Memory B cell (primary cell): ENCODE results near the gene COL28A1.

Experiments
- ATAC-seq: fragments of 150-1000 bp; cut with Tn5 transposase; 2 replicates; pipeline ENCODE4 v1.10.0; 2021; ENCODE audit warnings: low read depth, mild to moderate bottlenecking, moderate library complexity
- DNase-seq, 2 donors: peaks; one replicate each; pipeline ENCODE4 v3.0.0; 2022; ENCODE audit warnings: low spot score in 2 of 2
- H3K27ac Mint-ChIP-seq: one replicate; pipeline ENCODE4 v1.8.0; 2022; ENCODE audit warnings: mild to moderate bottlenecking, moderate library complexity, mixed read lengths
- H3K27me3 Mint-ChIP-seq: one replicate; pipeline ENCODE4 v1.8.0; 2022; ENCODE audit warnings: mixed read lengths
- H3K36me3 Mint-ChIP-seq: one replicate; pipeline ENCODE4 v1.8.0; 2022; ENCODE audit warnings: mild to moderate bottlenecking, mixed read lengths
- H3K4me1 Mint-ChIP-seq: one replicate; pipeline ENCODE4 v1.8.0; 2022; ENCODE audit warnings: mixed read lengths
- H3K4me3 Mint-ChIP-seq: one replicate; pipeline ENCODE4 v1.8.0; 2022; ENCODE audit warnings: mild to moderate bottlenecking, moderate library complexity, mixed read lengths
- H3K9me3 Mint-ChIP-seq: one replicate; pipeline ENCODE4 v1.8.0; 2022; ENCODE audit warnings: mixed read lengths

The COL28A1 gene

GRCh38 chr7:7535691-7536090 lies at the start of gene COL28A1:
Gene COL28A1 (minus strand): TSS chr7:7535873. CDS start chr7:7532875, 2,998 bp downstream.
- Mint-ChIP-seq H3K27ac (no peak within 1 kb of the TSS), H3K4me1 (no peaks in the 10 kb centered on the region), H3K9me3 (no peaks in the 10 kb centered on the region), H3K27me3 (peaks cover 2% of the 10 kb centered on the region), H3K4me3 (no peak within 1 kb of the TSS), H3K36me3 (no peaks in the 10 kb centered on the region)
- DNase-seq: no peak
- no peak for ATAC-seq

GRCh38 chr7:7584653-7585052 lies 49.0 kb upstream of the COL28A1 start:
- Mint-ChIP-seq H3K9me3 (no peaks in the 10 kb centered on the region), H3K36me3 (peaks cover 11% of the 10 kb centered on the region), H3K27ac (no peak overlapping the region), H3K27me3 (no peaks in the 10 kb centered on the region), H3K4me3 (no peak overlapping the region), H3K4me1 (peaks cover 2% of the 10 kb centered on the region)
- ATAC-seq: no peak
- DNase-seq: no peak

- DNase-seq (no peak), ATAC-seq (no peak)
- no peak overlapping the region for H3K27ac Mint-ChIP-seq
- H3K4me1 Mint-ChIP-seq: peaks cover 3% of the 10 kb centered on the region
- no peak overlapping the region for H3K4me3 Mint-ChIP-seq
- peaks cover 10% of the 10 kb centered on the region for H3K36me3 Mint-ChIP-seq
- no peaks in the 10 kb centered on the region for H3K9me3 Mint-ChIP-seq
- no peaks in the 10 kb centered on the region for H3K27me3 Mint-ChIP-seq
Measured at GRCh38 chr7:7583731-7584130, 48.1 kb upstream of the COL28A1 start.

- no peak for ATAC-seq
- no peaks in the 10 kb centered on the region for H3K27me3 Mint-ChIP-seq
- H3K27ac Mint-ChIP-seq: no peak overlapping the region
- peaks cover 9% of the 10 kb centered on the region for H3K36me3 Mint-ChIP-seq
- no peaks in the 10 kb centered on the region for H3K9me3 Mint-ChIP-seq
- no peak for DNase-seq
- no peak overlapping the region for H3K4me3 Mint-ChIP-seq
- H3K4me1 Mint-ChIP-seq: peaks cover 2% of the 10 kb centered on the region
Measured at GRCh38 chr7:7582596-7582995, 46.9 kb upstream of the COL28A1 start.

- H3K36me3 Mint-ChIP-seq: peaks cover 7% of the 10 kb centered on the region
- DNase-seq (no peak), ATAC-seq (no peak)
- H3K9me3 Mint-ChIP-seq: no peaks in the 10 kb centered on the region
- no peak overlapping the region for H3K4me3 Mint-ChIP-seq
- peaks cover 2% of the 10 kb centered on the region for H3K4me1 Mint-ChIP-seq
- no peak overlapping the region for H3K27ac Mint-ChIP-seq
- H3K27me3 Mint-ChIP-seq: no peaks in the 10 kb centered on the region
Measured at GRCh38 chr7:7581531-7582179, 46.0 kb upstream of the COL28A1 start.

- Mint-ChIP-seq H3K27ac (no peak overlapping the region), H3K9me3 (no peaks in the 10 kb centered on the region), H3K27me3 (no peaks in the 10 kb centered on the region), H3K4me3 (no peak overlapping the region), H3K36me3 (peaks cover 7% of the 10 kb centered on the region), H3K4me1 (peaks cover 4% of the 10 kb centered on the region)
- ATAC-seq (no peak), DNase-seq (no peak)
Measured at GRCh38 chr7:7579638-7580037, 44.0 kb upstream of the COL28A1 start.

GRCh38 chr7:7577888-7578287 lies 42.2 kb upstream of the COL28A1 start:
- Mint-ChIP-seq H3K4me1 (peaks cover 5% of the 10 kb centered on the region), H3K36me3 (peaks cover 6% of the 10 kb centered on the region), H3K9me3 (no peaks in the 10 kb centered on the region), H3K27me3 (no peaks in the 10 kb centered on the region), H3K27ac (no peak overlapping the region), H3K4me3 (no peak overlapping the region)
- DNase-seq (no peak), ATAC-seq (peak; percentile 98)

- Mint-ChIP-seq H3K36me3 (peaks cover 6% of the 10 kb centered on the region), H3K4me3 (no peak overlapping the region), H3K27me3 (no peaks in the 10 kb centered on the region), H3K4me1 (peaks cover 6% of the 10 kb centered on the region), H3K27ac (no peak overlapping the region), H3K9me3 (no peaks in the 10 kb centered on the region)
- no peak for ATAC-seq
- no peak for DNase-seq
Measured at GRCh38 chr7:7576344-7576743, 40.7 kb upstream of the COL28A1 start.

GRCh38 chr7:7573701-7574100 lies 38.0 kb upstream of the COL28A1 start:
- Mint-ChIP-seq H3K4me3 (no peak overlapping the region), H3K9me3 (no peaks in the 10 kb centered on the region), H3K27ac (no peak overlapping the region), H3K4me1 (peaks cover 24% of the 10 kb centered on the region), H3K36me3 (peaks cover 8% of the 10 kb centered on the region), H3K27me3 (no peaks in the 10 kb centered on the region)
- no peak for DNase-seq
- no peak for ATAC-seq

- Mint-ChIP-seq H3K27ac (no peak overlapping the region), H3K27me3 (no peaks in the 10 kb centered on the region), H3K9me3 (no peaks in the 10 kb centered on the region), H3K4me1 (peaks cover 34% of the 10 kb centered on the region), H3K36me3 (peaks cover 8% of the 10 kb centered on the region), H3K4me3 (no peak overlapping the region)
- ATAC-seq: no peak
- no peak for DNase-seq
Measured at GRCh38 chr7:7570584-7570983, 34.9 kb upstream of the COL28A1 start.

GRCh38 chr7:7569615-7570014 lies 33.9 kb upstream of the COL28A1 start:
- Mint-ChIP-seq H3K9me3 (no peaks in the 10 kb centered on the region), H3K4me1 (peaks cover 32% of the 10 kb centered on the region), H3K27me3 (no peaks in the 10 kb centered on the region), H3K4me3 (peak overlapping the region; percentile 84), H3K36me3 (peaks cover 8% of the 10 kb centered on the region), H3K27ac (no peak overlapping the region)
- DNase-seq: no peak
- peak; percentile 26 for ATAC-seq

- Mint-ChIP-seq H3K4me3 (peak overlapping the region; percentile 84), H3K27me3 (no peaks in the 10 kb centered on the region), H3K4me1 (peaks cover 32% of the 10 kb centered on the region), H3K36me3 (peaks cover 8% of the 10 kb centered on the region), H3K9me3 (no peaks in the 10 kb centered on the region), H3K27ac (no peak overlapping the region)
- peak in 1 of 2 donors; percentile 57 for DNase-seq
- peak; percentile 68 for ATAC-seq
Measured at GRCh38 chr7:7569081-7569527, 33.4 kb upstream of the COL28A1 start.

GRCh38 chr7:7568553-7568952 lies 32.9 kb upstream of the COL28A1 start:
- no peak for ATAC-seq
- Mint-ChIP-seq H3K4me1 (peaks cover 32% of the 10 kb centered on the region), H3K36me3 (peaks cover 8% of the 10 kb centered on the region), H3K9me3 (no peaks in the 10 kb centered on the region), H3K27me3 (no peaks in the 10 kb centered on the region), H3K27ac (no peak overlapping the region), H3K4me3 (peak overlapping the region; percentile 84)
- DNase-seq: no peak

- Mint-ChIP-seq H3K27ac (no peak overlapping the region), H3K9me3 (no peaks in the 10 kb centered on the region), H3K4me1 (peaks cover 32% of the 10 kb centered on the region), H3K27me3 (no peaks in the 10 kb centered on the region), H3K4me3 (peak overlapping the region; percentile 84), H3K36me3 (peaks cover 8% of the 10 kb centered on the region)
- ATAC-seq (no peak), DNase-seq (no peak)
Measured at GRCh38 chr7:7567898-7568531, 32.3 kb upstream of the COL28A1 start.
